Spleen (tissue), 7 donors: ENCODE data around the gene SH2D3C.

Experiments used
- POLR2A ChIP-seq, 3 donors: fragments of 450-650 bp; IDR thresholded peaks; one replicate each; pipeline ENCODE4 v1.5.1; 2017; ENCODE audit warnings: antibody characterized with exemption in 3 of 3, mild to moderate bottlenecking in 1 of 3
- POLR2AphosphoS5 ChIP-seq, 3 donors: sonication (generic); formaldehyde crosslinking; IDR thresholded peaks; one replicate each; pipeline ENCODE4 v1.5.1; 2017; ENCODE audit warnings: antibody characterized with exemption in 3 of 3
- TF ChIP-seq, protein P1 (sequence below), 11 experiments: fragments of 200-600 bp in 7 of 11; fragments of 450-650 bp in 4 of 11; sonication (generic) in 4 of 11; IDR thresholded peaks in 8 of 11; conservative IDR thresholded peaks in 3 of 11; 1 replicate in 7 of 11; 2 replicates in 4 of 11; pipeline versions ENCODE4 v1.4.0 to v1.8.0; 2016 to 2021; ENCODE audit warnings: antibody characterized with exemption in 11 of 11, inconsistent platforms in 4 of 11, mild to moderate bottlenecking in 1 of 11
- donor health status: DM: no; HTN: no; CAD: no; lungs with moderate emphysema.
- donor health status: DM: no; HTN: no; CAD: no.
- donor health status: DM: no; HTN: no; CAD: no.

DNA sequence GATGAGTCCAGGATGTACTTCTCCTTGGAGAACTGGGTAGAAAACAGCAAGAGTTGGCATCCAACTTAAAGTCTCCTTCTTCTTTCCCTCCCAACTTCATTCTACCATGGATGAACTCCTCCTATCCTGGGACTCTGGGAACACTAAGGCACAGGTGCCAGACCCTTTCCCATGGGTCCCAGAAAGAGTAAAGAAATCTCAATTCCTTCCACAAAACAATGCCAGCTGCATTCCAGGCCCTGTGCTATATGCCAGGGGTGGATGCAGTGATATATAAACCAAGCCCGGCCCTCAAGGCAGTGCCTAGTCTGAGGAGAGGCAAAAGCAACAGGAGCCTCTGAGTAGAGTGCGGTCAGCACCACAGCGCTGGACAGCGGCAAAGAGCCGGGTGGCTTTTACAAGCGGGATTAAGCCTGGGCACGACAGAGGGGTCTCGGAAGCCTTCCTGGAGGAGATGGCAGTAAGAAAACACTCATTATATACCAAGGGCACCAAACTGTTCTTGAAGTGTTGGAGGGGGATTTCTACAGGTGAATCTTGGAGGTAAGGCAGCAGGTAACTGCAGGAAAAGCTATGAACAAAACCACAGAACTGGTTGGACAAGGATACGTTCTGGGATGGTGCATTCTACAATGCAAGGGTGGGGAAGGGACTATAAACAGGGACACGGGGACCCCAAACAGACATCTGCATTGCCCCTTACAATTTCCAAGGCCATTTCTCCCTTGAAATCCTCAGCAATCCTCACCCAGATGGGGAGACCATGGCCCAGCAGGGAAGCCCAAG lies 27.0 kb downstream of the SH2D3C start:
- TF ChIP-seq, protein P1, sequence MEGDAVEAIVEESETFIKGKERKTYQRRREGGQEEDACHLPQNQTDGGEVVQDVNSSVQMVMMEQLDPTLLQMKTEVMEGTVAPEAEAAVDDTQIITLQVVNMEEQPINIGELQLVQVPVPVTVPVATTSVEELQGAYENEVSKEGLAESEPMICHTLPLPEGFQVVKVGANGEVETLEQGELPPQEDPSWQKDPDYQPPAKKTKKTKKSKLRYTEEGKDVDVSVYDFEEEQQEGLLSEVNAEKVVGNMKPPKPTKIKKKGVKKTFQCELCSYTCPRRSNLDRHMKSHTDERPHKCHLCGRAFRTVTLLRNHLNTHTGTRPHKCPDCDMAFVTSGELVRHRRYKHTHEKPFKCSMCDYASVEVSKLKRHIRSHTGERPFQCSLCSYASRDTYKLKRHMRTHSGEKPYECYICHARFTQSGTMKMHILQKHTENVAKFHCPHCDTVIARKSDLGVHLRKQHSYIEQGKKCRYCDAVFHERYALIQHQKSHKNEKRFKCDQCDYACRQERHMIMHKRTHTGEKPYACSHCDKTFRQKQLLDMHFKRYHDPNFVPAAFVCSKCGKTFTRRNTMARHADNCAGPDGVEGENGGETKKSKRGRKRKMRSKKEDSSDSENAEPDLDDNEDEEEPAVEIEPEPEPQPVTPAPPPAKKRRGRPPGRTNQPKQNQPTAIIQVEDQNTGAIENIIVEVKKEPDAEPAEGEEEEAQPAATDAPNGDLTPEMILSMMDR (IDR thresholded peaks at IDR 0.05 in 8 of 11, conservative IDR thresholded peaks at IDR 0.05 in 3 of 11), result no peak
- TF ChIP-seq POLR2A (IDR thresholded peaks at IDR 0.05), result no peak
- no peak for TF ChIP-seq POLR2AphosphoS5 (IDR thresholded peaks at IDR 0.05)
